Measurements from ENCODE around the gene ZBTB7C. TPM values are rescaled to one million over a fixed set of nuclear protein-coding genes. Genes with fewer than 3 reads are reported as not detected.
A peak's percentile ranks its signal among the peaks of the same experiment; 100 is the strongest.

The ZBTB7C gene
- total and polyA plus RNA-seq, 2 of the 4 experiments (the other 2 are of a cell fraction), result not detected

- no peaks in the 10 kb centered on the region for H3K9me1 ChIP-seq (ENCODE audit: insufficient read depth, low read length)
- H4K20me1 ChIP-seq (ENCODE audit: insufficient read depth, low read length), result no peaks in the 10 kb centered on the region
- 0% methylated on average over 1 of the region's 5 CpGs; no CpG with 5 or more reads in 1 of the 2 experiments for whole genome bisulfite sequencing, 2 experiments (ENCODE audit: extremely low coverage in 2 of 2, insufficient read length in 1 of 2)
- no peak overlapping the region for H3K4ac ChIP-seq (ENCODE audit: low read depth, low read length)
- H4K8ac ChIP-seq (ENCODE audit: low read depth in 2 of 2, low read length in 2 of 2), result no peak overlapping the region
- H3K4me1 ChIP-seq (ENCODE audit: control insufficient read depth, insufficient read depth, low read length), result no peaks in the 10 kb centered on the region
- H3K18ac ChIP-seq (ENCODE audit: low read depth, low read length), result no peak overlapping the region
- H2AFZ ChIP-seq (replicated peaks; ENCODE audit: low read length, poor library complexity), result peak overlapping the region; percentile 1
- H2BK5ac ChIP-seq (ENCODE audit: low read depth, low read length, poor library complexity, severe bottlenecking), result no peak overlapping the region
- no peak overlapping the region for H4K5ac ChIP-seq (ENCODE audit: low read depth, low read length)
- H3K9ac ChIP-seq (ENCODE audit: low read depth, low read length), result no peak overlapping the region
- H3K36me3 ChIP-seq (ENCODE audit: control insufficient read depth, insufficient read depth, low read length), result no peaks in the 10 kb centered on the region
- DNase-seq, result no peak
- dilution Hi-C loops (cut with HindIII; ENCODE audit: low sequenced_read_pairs, unreplicated experiment), result no loop called here
- H4K91ac ChIP-seq (ENCODE audit: insufficient read depth, low read depth, low read length), result no peak overlapping the region
- ChIA-PET CTCF (no interaction called here), POLR2A (ENCODE audit: unreplicated experiment) (no interaction called here)
- no peak for ATAC-seq (ENCODE audit: low read depth)
- H3K23ac ChIP-seq (ENCODE audit: low read depth, low read length), result no peak overlapping the region
- no peak overlapping the region for H3K14ac ChIP-seq (replicated peaks; ENCODE audit: low read depth, low read length)
- H2BK120ac ChIP-seq (ENCODE audit: low read depth, low read length), result no peak overlapping the region
- H3K27ac ChIP-seq (ENCODE audit: insufficient read depth, low read length), result no peak overlapping the region
- BruUV-seq (replicated peaks), result no TSS peak
- H2AK5ac ChIP-seq (ENCODE audit: low read depth, low read length), result no peak overlapping the region
- TF ChIP-seq RCOR1 (IDR thresholded peaks at IDR 0.05; ENCODE audit: insufficient replicate concordance, low read length) (no peak), BHLHE40 (IDR thresholded peaks at IDR 0.05; ENCODE audit: low read depth, low read length) (no peak), MAFK (IDR thresholded peaks at IDR 0.05; ENCODE audit: low read depth, low read length) (no peak), CHD1 (IDR thresholded peaks at IDR 0.05; ENCODE audit: low read depth, low read length) (no peak)
- in situ Hi-C loops (cut with MboI; ENCODE audit: low sequenced_read_pairs), result no loop called here
- no peak overlapping the region for H2AK9ac ChIP-seq (replicated peaks; ENCODE audit: low read depth, low read length, poor library complexity)
- H2BK20ac ChIP-seq (ENCODE audit: low read depth, low read length), result no peak overlapping the region
- intact Hi-C loops (cut with micrococcal nuclease), result no loop called here
- no peak overlapping the region for H3K4me3 ChIP-seq (ENCODE audit: insufficient read depth, low read depth, low read length)
- no peaks in the 10 kb centered on the region for H3K9me3 ChIP-seq (ENCODE audit: control insufficient read depth, insufficient read depth, low read length)
- no peak overlapping the region for H3K4me2 ChIP-seq (ENCODE audit: low read depth, low read length)
- H3K27me3 ChIP-seq (ENCODE audit: control insufficient read depth, insufficient read depth, low read length), result peaks cover 13% of the 10 kb centered on the region
- H2BK15ac ChIP-seq (ENCODE audit: low read depth, low read length), result no peak overlapping the region
- no peaks in the 10 kb centered on the region for H3K79me1 ChIP-seq (ENCODE audit: low read depth in 1 of 2, low read length in 2 of 2)
- H3K56ac ChIP-seq (ENCODE audit: extremely low read depth, insufficient read depth, low read length), result no peak overlapping the region
Measured at GRCh38 chr18:47979611-47980200, 429.5 kb downstream of the ZBTB7C start.
